ENCODE data around the gene ESRRG. TPM values are rescaled to one million over a fixed set of nuclear protein-coding genes. Genes with fewer than 3 reads are reported as not detected.

ESRRG gene
- total and polyA plus RNA-seq, 2 of the 8 experiments (the other 6 are each of a cell fraction or from before 2014, with no cell fraction given): 0.59 to 1.4 TPM

GRCh38 chr1:216531263-216532239, 191.7 kb downstream of the ESRRG start:
- FAIRE-seq: no peak
- H2BK5ac ChIP-seq (ENCODE audit: low read depth, low read length): no peak overlapping the region
- no peak overlapping the region for H3K23ac ChIP-seq (ENCODE audit: insufficient read length)
- H2AK5ac ChIP-seq (ENCODE audit: low read depth, low read length): no peak overlapping the region
- no peak overlapping the region for H3K4ac ChIP-seq (replicated peaks; ENCODE audit: insufficient read length, low read depth, low read length)
- ChIA-PET CTCF (ENCODE audit: partially characterized antibody) (interaction anchor here (1.0 kb wide), 1 partner anchor 10 kb away, joined by 5 read pairs; no protein-coding TSS in a partner anchor), POLR2A (ENCODE audit: partially characterized antibody) (interaction anchor here (0.6 kb wide), 1 partner anchor 72 kb away, joined by 3 read pairs; no protein-coding TSS in a partner anchor)
- WGBS, 2 experiments (ENCODE audit: extremely low coverage in 1 of 2, insufficient coverage in 1 of 2, insufficient read length in 1 of 2, insufficient replicate concordance in 2 of 2, low coverage in 1 of 2, low lambda C conversion rate in 2 of 2, missing lambda C conversion rate in 1 of 2): 79% methylated on average over 12 of the region's 12 CpGs; no CpG with 5 or more reads in 1 of the 2 experiments
- no peak overlapping the region for H2BK20ac ChIP-seq (ENCODE audit: low read length)
- no peaks in the 10 kb centered on the region for H4K20me1 ChIP-seq (replicated peaks in 1 of 2; ENCODE audit: control insufficient read depth in 1 of 2, insufficient read depth in 2 of 2, low read length in 2 of 2)
- no peak overlapping the region for H3K9ac ChIP-seq (replicated peaks in 1 of 4; ENCODE audit: extremely low read depth in 1 of 4, low read depth in 3 of 4, low read length in 3 of 4)
- H3K27ac ChIP-seq (ENCODE audit: low read depth, low read length): no peak overlapping the region
- no peaks in the 10 kb centered on the region for H3K79me1 ChIP-seq (ENCODE audit: low read depth, low read length)
- H2BK15ac ChIP-seq (ENCODE audit: low read length): no peak overlapping the region
- no peak overlapping the region for H4K8ac ChIP-seq (ENCODE audit: extremely low read depth, insufficient read depth, low read length)
- TF ChIP-seq BRCA1 (IDR thresholded peaks at IDR 0.05; ENCODE audit: low read depth, low read length) (no peak), TAF7 (optimal IDR thresholded peaks at IDR 0.05; ENCODE audit: borderline replicate concordance, low read depth, low read length) (no peak), SAP30 (IDR thresholded peaks at IDR 0.05; ENCODE audit: insufficient read depth, insufficient replicate concordance, low read length) (no peak), ATF3 (IDR thresholded peaks at IDR 0.05; ENCODE audit: insufficient read depth, low read depth, low read length) (no peak), MAX (IDR thresholded peaks at IDR 0.05) (no peak)
- no peaks in the 10 kb centered on the region for H3K79me2 ChIP-seq (ENCODE audit: control insufficient read depth in 1 of 2, insufficient read depth in 2 of 2, low read length in 2 of 2)
- no peak for DNase-seq (ENCODE audit: low read depth in 1 of 2, low spot score in 2 of 2)
- H3K4me2 ChIP-seq (ENCODE audit: insufficient read depth in 1 of 2, low read depth in 2 of 2, low read length in 2 of 2): no peak overlapping the region
- peaks cover 0 to 10% (median 5%) of the 10 kb centered on the region in 4 experiments; a peak in 3 of 7 replicates for H3K4me1 ChIP-seq (replicated peaks in 1 of 4; ENCODE audit: control insufficient read depth in 3 of 4, insufficient read depth in 4 of 4, low read length in 3 of 4)
- H3K9me3 ChIP-seq (ENCODE audit: insufficient read depth in 2 of 2, low read depth in 1 of 2, low read length in 1 of 2): no peaks in the 10 kb centered on the region
- H2AFZ ChIP-seq (ENCODE audit: low read length): no peak overlapping the region
- no peak overlapping the region for H2BK120ac ChIP-seq (replicated peaks; ENCODE audit: low read depth, low read length)
- no peaks in the 10 kb centered on the region for H3K27me3 ChIP-seq (replicated peaks in 1 of 4; ENCODE audit: control insufficient read depth in 3 of 4, extremely low read depth in 1 of 4, insufficient read depth in 3 of 4, low read length in 3 of 4)
- H3K23me2 ChIP-seq (ENCODE audit: low read depth, low read length): peaks cover 2% of the 10 kb centered on the region; the same call in 1 of the 2 replicates
- H3K36me3 ChIP-seq (ENCODE audit: control insufficient read depth in 2 of 4, insufficient read depth in 4 of 4, low read length in 3 of 4): no peaks in the 10 kb centered on the region
- H4K91ac ChIP-seq (replicated peaks; ENCODE audit: insufficient read length, low read length): no peak overlapping the region
- no peak overlapping the region for H3K4me3 ChIP-seq (ENCODE audit: extremely low read depth in 1 of 4, insufficient read depth in 2 of 4, low read depth in 3 of 4, low read length in 4 of 4)
- H3K14ac ChIP-seq (ENCODE audit: insufficient read length): no peak overlapping the region
- H4K5ac ChIP-seq (ENCODE audit: insufficient read length, low read depth, low read length): no peak overlapping the region
- H3K18ac ChIP-seq (ENCODE audit: extremely low read depth, low read length): no peak overlapping the region
- no peak overlapping the region; the same call in 1 of the 2 replicates for H2BK12ac ChIP-seq (ENCODE audit: low read depth, low read length)
- H3K56ac ChIP-seq (replicated peaks; ENCODE audit: insufficient read length, low read depth, low read length): no peak overlapping the region

Measured in H1 (cell line).